Activated naive CD8-positive, alpha-beta T cell treated with anti-CD3 and anti-CD28 coated beads, Interleukin-2, amount 10 ng/mL, durations not matched to agents 7 days and 5 days (primary cell): ENCODE data around the gene CENPM. TPM values are rescaled to one million over a fixed set of nuclear protein-coding genes. Genes with fewer than 3 reads are reported as not detected.

ENCODE experiments used
- ATAC-seq: fragments of 150-1000 bp; cut with Tn5 transposase; one replicate; pipeline ENCODE4 v1.10.0; 2021; ENCODE audit warnings: low read depth, moderate library complexity
- POLR2A ChIA-PET: fragments of 350-600 bp; sonication (Branson Sonifier 250); formaldehyde crosslinking; loops from one replicate; lab custom pipeline; 2021; ENCODE audit warnings: antibody characterized with exemption; lab: Charles Lee
- DNase-seq: peaks from one replicate; pipeline ENCODE4 v3.0.0; 2021
- H3K27ac Mint-ChIP-seq: one replicate; pipeline ENCODE4 v1.8.0; 2022; ENCODE audit warnings: mild to moderate bottlenecking, mixed read lengths
- H3K27me3 Mint-ChIP-seq: one replicate; pipeline ENCODE4 v1.8.0; 2022; ENCODE audit warnings: mild to moderate bottlenecking, moderate library complexity, mixed read lengths
- H3K36me3 Mint-ChIP-seq: one replicate; pipeline ENCODE4 v1.8.0; 2021; ENCODE audit warnings: mild to moderate bottlenecking, mixed read lengths
- H3K4me1 Mint-ChIP-seq: one replicate; pipeline ENCODE4 v1.8.0; 2021; ENCODE audit warnings: mixed read lengths
- H3K4me3 Mint-ChIP-seq: one replicate; pipeline ENCODE4 v1.8.0; 2022; ENCODE audit warnings: mild to moderate bottlenecking, moderate library complexity, mixed read lengths
- H3K9me3 Mint-ChIP-seq: one replicate; pipeline ENCODE4 v1.8.0; 2021; ENCODE audit warnings: mixed read lengths
- total RNA-seq, 2 experiments: library from RNA; stranded (reverse); gene quantifications; one replicate each; pipeline ENCODE4 v1.2.3, GENCODE V29; 2021

Gene CENPM, protein sequence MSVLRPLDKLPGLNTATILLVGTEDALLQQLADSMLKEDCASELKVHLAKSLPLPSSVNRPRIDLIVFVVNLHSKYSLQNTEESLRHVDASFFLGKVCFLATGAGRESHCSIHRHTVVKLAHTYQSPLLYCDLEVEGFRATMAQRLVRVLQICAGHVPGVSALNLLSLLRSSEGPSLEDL
- total RNA-seq, result 10 to 100 TPM; 45.4 to 53.2 TPM

DNA sequence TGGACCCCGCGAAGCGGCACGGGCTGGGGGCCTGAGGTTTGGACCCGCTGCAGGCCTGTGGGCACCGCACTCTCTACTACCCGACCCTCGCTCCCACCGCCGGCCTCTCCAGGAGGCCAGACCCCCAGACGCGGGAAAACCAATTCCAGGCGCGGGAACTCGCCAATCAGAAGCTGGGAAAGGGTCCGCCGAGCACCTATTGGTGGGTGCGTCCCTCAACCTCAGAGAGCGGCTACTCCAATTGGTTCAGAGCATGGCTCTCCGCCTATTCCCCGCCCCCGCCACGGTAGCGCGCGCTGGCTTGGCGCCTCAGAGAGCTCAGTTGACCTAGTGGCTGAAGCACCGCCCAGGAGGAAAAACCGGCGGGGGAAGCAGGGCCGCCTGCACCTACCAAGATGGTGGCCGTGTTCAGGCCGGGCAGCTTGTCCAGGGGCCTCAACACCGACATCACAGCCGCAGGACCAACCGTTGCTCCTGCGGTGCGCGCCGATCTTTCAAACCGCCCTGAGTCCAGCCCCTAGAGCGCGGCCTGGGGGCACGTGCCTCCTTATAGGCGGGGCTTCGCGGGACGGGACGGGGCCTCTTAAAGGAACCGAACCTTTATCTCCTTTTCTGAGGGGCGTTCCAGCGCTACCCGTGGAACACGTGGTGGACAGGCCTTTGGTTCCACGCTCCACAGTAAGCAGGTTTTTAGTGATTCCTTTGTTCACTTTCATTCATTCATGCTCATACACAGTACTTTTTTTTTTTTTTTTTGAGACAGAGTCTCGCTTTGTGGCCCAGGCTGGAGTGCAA, at the start of gene CENPM:
Gene CENPM (minus strand): TSS at position 524 of the 795 bp plus-strand sequence. CDS start 76 bp downstream, at position 448.
- peak within 1 kb of the TSS; percentile 91 for H3K27ac Mint-ChIP-seq
- peaks cover 31% of the 10 kb centered on the region for H3K4me1 Mint-ChIP-seq
- ATAC-seq (peak; percentile 98), DNase-seq (peak; percentile 94)
- peaks cover 13% of the 10 kb centered on the region for H3K36me3 Mint-ChIP-seq
- H3K4me3 Mint-ChIP-seq, result peak within 1 kb of the TSS; percentile 94
- H3K27me3 Mint-ChIP-seq, result no peaks in the 10 kb centered on the region
- POLR2A ChIA-PET, result interaction anchor here (0.6 to 2.2 kb wide), 25 partner anchors 10 to 478 kb away, joined by 3 to 25 read pairs (median 4); partner anchors contain the start of genes ACO2, CCDC134, DESI1 and MEI1
- no peaks in the 10 kb centered on the region for H3K9me3 Mint-ChIP-seq

DNA sequence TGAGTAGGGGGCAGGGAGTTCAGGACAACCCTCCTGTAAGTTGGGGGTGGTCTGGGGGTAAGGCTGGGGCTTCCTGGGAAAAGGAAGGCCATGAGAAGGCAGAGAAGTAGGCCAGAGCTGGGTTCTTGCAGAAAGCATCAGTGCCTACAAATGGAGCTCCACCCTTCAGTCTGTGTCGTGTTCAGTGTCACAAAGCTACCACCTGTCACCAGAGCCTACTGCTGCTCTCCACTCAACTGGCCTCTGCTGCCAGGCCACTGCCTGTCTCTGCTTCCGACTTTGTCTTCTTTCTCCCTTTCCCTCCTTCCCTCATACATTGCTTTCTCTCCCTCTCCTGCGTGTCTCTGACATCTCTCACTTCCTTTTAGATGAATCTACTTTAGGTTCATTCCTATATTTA, 48.3 kb upstream of the CENPM start:
- ATAC-seq, result no peak
- H3K27ac Mint-ChIP-seq, result peak overlapping the region; percentile 37
- peaks cover 3% of the 10 kb centered on the region for H3K9me3 Mint-ChIP-seq
- H3K36me3 Mint-ChIP-seq, result peaks cover 4% of the 10 kb centered on the region
- DNase-seq, result no peak
- POLR2A ChIA-PET, result no interaction called here
- H3K4me3 Mint-ChIP-seq, result no peak overlapping the region
- H3K27me3 Mint-ChIP-seq, result peaks cover 20% of the 10 kb centered on the region
- H3K4me1 Mint-ChIP-seq, result peaks cover 20% of the 10 kb centered on the region

DNA sequence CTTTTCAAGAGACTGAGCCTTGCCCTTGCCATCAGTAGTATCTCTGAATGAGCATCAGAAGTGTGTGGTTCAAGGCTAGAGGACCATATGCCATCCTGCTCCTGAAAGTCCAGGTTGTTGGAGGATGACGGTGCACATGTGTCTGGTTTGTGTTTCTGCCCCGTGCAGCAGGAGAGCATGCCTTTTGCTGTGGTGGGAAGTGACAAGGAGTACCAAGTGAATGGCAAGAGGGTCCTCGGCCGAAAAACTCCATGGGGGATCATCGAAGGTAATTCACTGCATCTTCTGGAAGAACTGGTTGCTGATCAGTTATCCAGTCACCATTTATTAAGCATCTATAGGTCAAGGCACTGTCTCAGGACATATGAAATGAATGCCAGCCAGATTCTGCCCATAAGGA, 45.5 kb upstream of the CENPM start:
- Mint-ChIP-seq H3K4me1 (peaks cover 9% of the 10 kb centered on the region), H3K27me3 (peaks cover 20% of the 10 kb centered on the region), H3K36me3 (no peaks in the 10 kb centered on the region), H3K4me3 (no peak overlapping the region), H3K9me3 (no peaks in the 10 kb centered on the region), H3K27ac (no peak overlapping the region)
- POLR2A ChIA-PET, result no interaction called here
- no peak for ATAC-seq
- DNase-seq, result peak; percentile 4

DNA sequence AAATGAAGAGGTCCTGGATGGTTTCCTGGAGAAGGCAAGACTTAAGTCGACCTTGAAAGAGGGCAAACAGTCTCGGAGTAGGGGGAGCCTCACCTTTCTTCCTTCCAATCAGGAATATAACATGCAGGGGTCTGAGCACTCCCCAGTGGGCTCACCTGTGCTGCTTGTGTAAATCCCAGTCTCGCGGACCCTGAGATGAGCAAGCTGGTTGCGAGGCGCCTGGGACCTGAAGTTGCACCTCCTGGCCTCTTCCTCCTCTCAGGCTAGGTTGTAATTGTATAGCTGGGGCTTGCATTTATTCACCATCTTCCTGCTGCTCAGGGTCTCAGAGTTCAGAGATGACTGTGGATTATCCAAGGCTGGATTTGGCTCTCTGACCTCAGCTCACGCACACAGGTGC, 44.2 kb upstream of the CENPM start:
- Mint-ChIP-seq H3K9me3 (no peaks in the 10 kb centered on the region), H3K4me1 (peaks cover 9% of the 10 kb centered on the region), H3K27ac (no peak overlapping the region), H3K27me3 (peaks cover 14% of the 10 kb centered on the region), H3K36me3 (no peaks in the 10 kb centered on the region), H3K4me3 (no peak overlapping the region)
- DNase-seq (no peak), ATAC-seq (no peak)
- POLR2A ChIA-PET, result no interaction called here

DNA sequence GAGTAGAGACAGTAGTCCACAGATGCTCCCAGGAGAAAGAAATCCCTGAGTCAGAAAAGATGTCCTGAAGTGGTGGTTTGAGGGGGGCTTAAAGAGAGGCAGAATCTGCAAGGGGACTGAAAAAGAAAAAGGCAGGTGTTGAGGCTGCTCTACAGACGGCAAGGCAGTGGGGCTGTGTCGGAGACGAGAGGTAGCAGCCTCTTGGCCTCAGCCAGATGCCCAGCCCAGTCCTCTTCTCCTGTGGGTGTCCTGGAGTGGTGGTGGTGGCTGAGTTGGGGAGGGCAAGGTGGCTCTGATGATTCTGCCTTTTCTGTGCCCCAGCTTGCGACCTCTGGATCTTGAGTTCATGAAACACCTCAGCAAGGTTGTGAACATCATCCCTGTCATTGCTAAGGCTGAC, 42.3 kb upstream of the CENPM start:
- no peaks in the 10 kb centered on the region for H3K36me3 Mint-ChIP-seq
- peaks cover 8% of the 10 kb centered on the region for H3K27me3 Mint-ChIP-seq
- POLR2A ChIA-PET, result no interaction called here
- no peaks in the 10 kb centered on the region for H3K9me3 Mint-ChIP-seq
- H3K4me3 Mint-ChIP-seq, result no peak overlapping the region
- H3K27ac Mint-ChIP-seq, result no peak overlapping the region
- ATAC-seq, result no peak
- no peak for DNase-seq
- H3K4me1 Mint-ChIP-seq, result no peaks in the 10 kb centered on the region

DNA sequence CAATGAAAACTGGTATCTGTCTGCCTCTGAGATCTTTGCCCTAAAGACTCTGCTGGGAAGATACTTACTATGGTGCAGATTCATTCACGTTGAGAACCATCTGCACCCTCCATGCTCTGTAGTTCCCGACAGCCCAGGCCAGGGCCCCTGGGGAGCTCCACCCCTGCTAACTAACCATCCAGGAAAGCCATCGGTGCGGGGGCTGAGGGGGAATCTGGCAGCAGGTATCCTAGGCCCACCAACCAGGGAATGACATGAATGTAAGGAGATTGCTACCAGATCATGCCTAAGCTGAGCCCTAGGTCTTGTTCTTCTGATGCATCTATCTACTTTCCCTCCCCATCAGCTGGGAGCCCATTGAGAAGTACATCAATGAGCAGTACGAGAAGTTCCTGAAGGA, 40.3 kb upstream of the CENPM start:
- POLR2A ChIA-PET, result interaction anchor here (0.5 kb wide), 1 partner anchor 32 kb away, joined by 4 read pairs; no protein-coding TSS in a partner anchor
- Mint-ChIP-seq H3K27me3 (peaks cover 8% of the 10 kb centered on the region), H3K4me1 (peaks cover 2% of the 10 kb centered on the region), H3K36me3 (no peaks in the 10 kb centered on the region), H3K9me3 (no peaks in the 10 kb centered on the region), H3K4me3 (no peak overlapping the region), H3K27ac (no peak overlapping the region)
- DNase-seq (no peak), ATAC-seq (no peak)

DNA sequence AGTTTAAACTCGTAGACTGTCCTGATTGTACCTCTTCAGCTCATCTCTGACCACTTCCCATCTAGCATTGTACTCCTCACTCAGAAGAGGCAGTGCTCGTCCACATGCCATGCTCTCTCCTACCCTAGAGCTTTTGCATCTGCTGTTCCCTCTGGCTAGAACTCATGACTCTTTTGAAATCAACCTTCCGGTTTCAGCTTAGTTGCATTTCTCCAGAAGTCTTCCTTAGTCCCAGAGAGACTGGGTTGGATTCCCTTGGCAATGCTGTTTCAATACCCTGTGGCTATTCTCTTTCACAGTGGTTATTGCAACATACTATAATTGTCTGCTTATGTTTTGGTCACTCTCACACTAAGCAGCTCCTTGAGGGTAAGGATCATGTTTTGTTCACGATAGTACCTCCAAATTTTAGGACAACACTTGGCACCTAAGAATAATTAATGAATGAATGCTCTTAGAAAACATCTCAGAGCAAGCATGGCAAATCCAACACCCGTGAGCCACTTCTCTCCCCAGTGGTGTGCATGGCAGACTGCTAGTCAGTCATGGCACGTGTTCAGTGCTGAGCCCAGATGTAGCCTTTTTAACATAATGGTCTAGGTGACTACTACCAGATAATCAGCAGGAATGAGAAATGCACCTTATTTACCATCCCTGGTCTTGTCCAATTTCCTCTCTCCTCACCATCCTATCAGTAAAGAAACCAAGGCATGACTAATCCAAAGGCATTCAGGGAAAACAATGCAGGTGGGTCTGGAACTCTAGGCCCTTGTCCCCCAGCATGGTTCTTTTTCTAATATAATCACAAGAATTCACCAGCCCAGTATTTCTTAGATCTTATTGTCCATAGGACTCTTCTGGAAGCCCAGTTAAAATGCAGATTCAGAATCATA, 36.8 kb upstream of the CENPM start:
- no peak for ATAC-seq
- Mint-ChIP-seq H3K9me3 (no peaks in the 10 kb centered on the region), H3K27ac (no peak overlapping the region), H3K27me3 (peaks cover 12% of the 10 kb centered on the region), H3K36me3 (no peaks in the 10 kb centered on the region), H3K4me1 (peaks cover 2% of the 10 kb centered on the region), H3K4me3 (no peak overlapping the region)
- no peak for DNase-seq
- POLR2A ChIA-PET, result no interaction called here

DNA sequence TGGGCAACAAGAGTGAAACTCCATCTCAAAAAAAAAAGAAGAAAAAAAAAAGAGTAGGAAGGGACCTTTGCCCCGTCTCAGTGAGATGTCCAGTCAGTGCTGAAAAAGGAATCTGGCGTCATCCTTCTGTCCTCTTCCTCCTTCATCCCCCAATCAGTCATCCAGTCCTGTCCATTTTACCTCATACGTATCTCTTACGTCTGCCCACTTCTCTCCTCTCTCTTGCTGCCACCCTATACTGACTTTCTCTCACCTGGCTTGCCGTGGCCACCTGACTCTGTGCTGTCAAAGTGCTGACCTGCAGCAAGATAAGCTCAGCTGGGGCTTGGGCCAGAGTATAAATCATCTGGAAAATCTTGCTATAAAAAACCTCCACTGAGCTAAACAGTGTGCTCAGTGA, 35.9 kb upstream of the CENPM start:
- POLR2A ChIA-PET, result interaction anchor here (0.7 kb wide), 1 partner anchor 93 kb away, joined by 3 read pairs; no protein-coding TSS in a partner anchor
- no peaks in the 10 kb centered on the region for H3K9me3 Mint-ChIP-seq
- H3K4me3 Mint-ChIP-seq, result no peak overlapping the region
- no peak overlapping the region for H3K27ac Mint-ChIP-seq
- H3K36me3 Mint-ChIP-seq, result no peaks in the 10 kb centered on the region
- peaks cover 19% of the 10 kb centered on the region for H3K27me3 Mint-ChIP-seq
- DNase-seq, result no peak
- peaks cover 2% of the 10 kb centered on the region for H3K4me1 Mint-ChIP-seq
- ATAC-seq, result no peak

DNA sequence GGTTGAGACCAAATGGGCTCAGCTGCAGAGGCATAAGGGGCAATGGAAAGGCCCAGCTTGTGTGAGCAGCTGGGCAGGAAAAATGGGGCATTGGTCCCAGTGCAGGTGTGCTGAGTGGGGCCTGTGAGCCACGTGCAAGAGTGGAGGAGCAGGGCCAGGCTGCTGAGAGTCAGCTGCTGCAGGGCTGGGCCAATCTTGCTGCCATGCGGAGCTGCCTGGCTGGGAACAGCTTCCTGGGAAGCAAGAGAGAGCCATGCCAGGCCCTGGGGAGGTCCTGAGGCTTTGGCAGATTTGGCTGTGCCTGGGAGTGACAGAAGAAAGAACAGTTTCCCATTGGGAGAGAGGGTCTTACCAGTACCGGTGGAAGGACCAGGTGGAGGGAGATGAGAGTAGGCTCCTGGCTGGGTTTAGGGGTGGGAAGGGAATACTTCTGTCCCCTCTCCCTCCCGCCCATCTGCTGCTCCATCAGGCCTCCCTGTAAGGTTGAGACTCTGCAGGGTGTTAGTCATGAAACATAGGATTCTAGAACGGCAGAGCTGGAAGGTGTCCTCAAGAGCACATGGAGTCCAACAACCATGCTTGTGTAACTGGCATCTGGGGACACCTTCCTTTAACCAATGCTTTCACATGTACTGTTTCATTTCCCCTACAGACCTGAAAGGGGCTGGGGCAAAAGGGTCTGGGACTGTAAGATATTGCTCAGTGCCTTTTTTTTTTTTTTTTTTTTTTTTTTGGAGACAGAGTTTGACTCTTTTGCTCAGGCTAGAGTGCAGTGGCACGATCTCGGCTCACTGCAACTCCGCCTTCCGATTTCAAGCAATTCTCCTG, 32.7 kb upstream of the CENPM start:
- Mint-ChIP-seq H3K4me3 (no peak overlapping the region), H3K27me3 (peaks cover 39% of the 10 kb centered on the region), H3K36me3 (no peaks in the 10 kb centered on the region), H3K4me1 (peaks cover 6% of the 10 kb centered on the region), H3K27ac (no peak overlapping the region), H3K9me3 (no peaks in the 10 kb centered on the region)
- ATAC-seq (no peak), DNase-seq (no peak)
- POLR2A ChIA-PET, result no interaction called here

DNA sequence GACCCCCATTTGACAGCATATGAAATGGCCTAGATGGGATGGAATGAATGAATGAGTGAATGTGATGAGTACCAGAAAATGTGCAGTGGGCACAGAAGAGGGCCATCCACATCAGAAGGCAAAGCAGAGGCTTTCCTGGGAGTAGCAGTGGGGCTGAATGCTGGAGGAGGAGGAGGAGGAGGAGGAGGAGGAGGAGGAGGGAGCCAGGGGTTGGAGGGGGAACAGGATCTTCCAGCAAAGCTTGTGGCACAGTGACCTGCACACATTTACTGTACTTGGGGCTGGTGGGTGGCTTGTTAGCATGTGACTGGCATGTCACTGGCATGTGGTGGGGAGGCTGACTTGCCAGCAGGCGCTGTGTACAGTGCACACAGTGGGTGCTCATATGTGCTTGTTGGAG, 31.8 kb upstream of the CENPM start:
- Mint-ChIP-seq H3K9me3 (no peaks in the 10 kb centered on the region), H3K27me3 (peaks cover 47% of the 10 kb centered on the region), H3K4me3 (no peak overlapping the region), H3K27ac (no peak overlapping the region), H3K36me3 (no peaks in the 10 kb centered on the region), H3K4me1 (peaks cover 6% of the 10 kb centered on the region)
- ATAC-seq (no peak), DNase-seq (no peak)
- POLR2A ChIA-PET, result no interaction called here

DNA sequence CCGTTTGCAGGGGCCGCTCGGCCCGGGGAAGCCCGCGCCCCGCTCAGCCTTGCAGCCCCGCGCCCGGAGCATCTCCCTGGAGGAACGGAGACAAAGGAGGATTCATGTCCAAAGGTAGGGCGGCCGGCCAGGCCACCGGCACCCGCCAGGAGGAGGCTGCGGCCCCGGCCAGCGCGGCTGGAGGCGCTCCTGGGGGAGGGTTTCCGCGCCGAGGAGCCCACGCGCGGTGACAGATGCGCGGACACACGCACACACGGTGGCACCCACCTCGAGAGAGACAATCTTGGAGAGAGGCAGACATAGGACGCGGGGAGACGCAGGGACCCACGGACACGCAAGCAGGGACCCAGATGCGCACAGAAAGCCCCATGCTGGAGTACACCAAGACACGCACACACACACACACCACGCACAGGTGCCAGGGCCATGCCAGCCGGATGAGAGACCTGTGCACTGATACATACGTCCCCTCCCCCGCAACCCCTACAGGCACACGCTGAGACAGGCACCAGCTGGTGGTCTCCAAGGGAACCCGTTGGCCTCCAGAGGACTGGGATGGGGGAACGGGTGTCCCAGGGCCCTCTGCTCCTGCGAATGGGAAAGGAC, 30.1 kb upstream of the CENPM start:
- H3K4me3 Mint-ChIP-seq, result peak overlapping the region; percentile 22
- POLR2A ChIA-PET, result no interaction called here
- H3K9me3 Mint-ChIP-seq, result no peaks in the 10 kb centered on the region
- H3K4me1 Mint-ChIP-seq, result peaks cover 4% of the 10 kb centered on the region
- peaks cover 49% of the 10 kb centered on the region for H3K27me3 Mint-ChIP-seq
- ATAC-seq (no peak), DNase-seq (no peak)
- no peak overlapping the region for H3K27ac Mint-ChIP-seq
- H3K36me3 Mint-ChIP-seq, result no peaks in the 10 kb centered on the region

DNA sequence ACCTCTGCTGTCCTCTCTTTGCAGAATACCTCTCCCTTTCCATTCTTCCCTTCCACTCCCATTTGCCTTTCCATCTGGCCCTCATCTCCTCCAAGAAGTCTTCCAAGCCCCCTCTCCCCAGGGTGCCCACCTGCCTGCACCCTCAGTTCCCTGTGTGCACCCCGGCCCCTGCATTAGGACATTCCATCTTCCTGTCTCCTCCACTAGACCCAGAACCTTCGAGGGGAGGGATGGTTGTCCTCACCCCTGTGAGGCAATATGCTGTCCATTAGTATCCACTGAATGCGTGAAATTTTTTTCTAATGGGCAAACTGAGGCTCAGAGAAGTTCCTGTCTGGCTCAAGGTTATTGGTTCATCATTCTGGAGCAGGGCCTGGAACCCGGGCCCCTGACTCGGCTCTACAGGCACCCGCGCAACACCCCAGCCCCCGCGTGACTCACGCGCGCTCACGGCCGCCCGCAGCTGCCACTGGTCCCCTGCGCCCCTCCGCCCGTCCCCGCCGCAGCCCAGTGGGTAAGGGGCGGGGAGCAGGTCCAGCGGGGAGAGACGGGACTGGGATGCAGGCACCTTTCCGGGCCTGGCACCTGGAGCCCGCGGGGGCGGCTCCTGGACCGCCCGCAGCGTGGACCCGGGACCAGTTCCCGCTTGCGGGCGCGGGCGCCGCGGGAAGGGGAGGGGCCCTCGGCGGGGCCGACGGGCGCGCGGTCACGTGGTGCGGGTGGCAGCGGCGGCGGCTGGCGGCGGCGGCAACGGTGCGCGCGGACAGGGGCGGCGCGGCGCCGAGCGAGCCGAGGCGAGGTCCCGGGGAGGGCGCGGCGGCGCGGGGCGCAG, 29.3 kb upstream of the CENPM start:
- Mint-ChIP-seq H3K36me3 (no peaks in the 10 kb centered on the region), H3K4me1 (peaks cover 4% of the 10 kb centered on the region), H3K27me3 (peaks cover 49% of the 10 kb centered on the region), H3K9me3 (no peaks in the 10 kb centered on the region), H3K4me3 (peak overlapping the region; percentile 33), H3K27ac (peak overlapping the region; percentile 26)
- POLR2A ChIA-PET, result no interaction called here
- DNase-seq (peak; percentile 67), ATAC-seq (peak; percentile 58)
